Amniotic epithelial cell (primary cell): ENCODE results near the gene PLXNB2.
"Not testable (repeated sequence)": the region's sequence is repeated elsewhere in the genome, so short reads cannot be mapped to it uniquely, and the experiment has no call there.

Source experiments
- DNase-seq: peaks from one replicate; pipeline ENCODE4 v3.0.0-alpha.2; 2010; ENCODE audit warnings: low read depth

Gene PLXNB2

GRCh38 chr22:50325444-50326224, 18.2 kb upstream of the PLXNB2 start:
- no peak for DNase-seq

GRCh38 chr22:50323900-50324299, 16.5 kb upstream of the PLXNB2 start:
- DNase-seq: no peak

DNA sequence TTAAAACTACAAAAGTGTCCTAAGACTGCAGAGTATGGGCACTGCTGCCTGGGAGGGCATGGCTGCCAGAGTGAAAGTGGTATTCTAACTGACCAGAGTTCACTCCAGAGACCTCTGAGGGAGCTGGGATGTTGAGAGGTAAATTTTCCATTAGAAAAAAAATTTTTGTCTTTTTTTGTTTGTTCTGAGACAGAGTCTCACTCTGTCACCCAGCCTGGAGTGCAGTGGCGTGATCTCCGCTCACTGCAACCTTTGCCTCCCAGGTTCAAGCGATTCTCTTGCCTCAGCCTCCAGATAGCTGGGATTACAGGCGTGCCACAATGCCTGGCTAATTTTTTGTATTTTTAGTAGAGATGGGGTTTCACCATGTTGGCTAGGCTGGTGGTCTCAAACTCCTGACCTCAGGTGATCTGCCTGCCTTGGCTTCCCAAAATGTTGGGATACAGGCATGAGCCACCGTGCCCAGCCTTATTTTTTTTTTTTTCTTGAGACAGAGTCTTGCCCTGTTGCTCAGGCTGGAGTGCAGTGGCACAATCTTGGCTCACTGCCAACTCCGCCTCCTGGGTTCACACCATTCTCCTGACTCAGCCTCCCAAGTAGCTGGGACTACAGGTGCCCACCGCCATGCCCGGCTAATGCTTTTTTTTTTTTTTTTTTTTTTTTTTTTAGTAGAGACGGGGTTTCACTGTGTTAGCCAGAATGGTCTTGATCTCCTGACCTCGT, 15.1 kb upstream of the PLXNB2 start:
- DNase-seq: not testable (repeated sequence)

DNA sequence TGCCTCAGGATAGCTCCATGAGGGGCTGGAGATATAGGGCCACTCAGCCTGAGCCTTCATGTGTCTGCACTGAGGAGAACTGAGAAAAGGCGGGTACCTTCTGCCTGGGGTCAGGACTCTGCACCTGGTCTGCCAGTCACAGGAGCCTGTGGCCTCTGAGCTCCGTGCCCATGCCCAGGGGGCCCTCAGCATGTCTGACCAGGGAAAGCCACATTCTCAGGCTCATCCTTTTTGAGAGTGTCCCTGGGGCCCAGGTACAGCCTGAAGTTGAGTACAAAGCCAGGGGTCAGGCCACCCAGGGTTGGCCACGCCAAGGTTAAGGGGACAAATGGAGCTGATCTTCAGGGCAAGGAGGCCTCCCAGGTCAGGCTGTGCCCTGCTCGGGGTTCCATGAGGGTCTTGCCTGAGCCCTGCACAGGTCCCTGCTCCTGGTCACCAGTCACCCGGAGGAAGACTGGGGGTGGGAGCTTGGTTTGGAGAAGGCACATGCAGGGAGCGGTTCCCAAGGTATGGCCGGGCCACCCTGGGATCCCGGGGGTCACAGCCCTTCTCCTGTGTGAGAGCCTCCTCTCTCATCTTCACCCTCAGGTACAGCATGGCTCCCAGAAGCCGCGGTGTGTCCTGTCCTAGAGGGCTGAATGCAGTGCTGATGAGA, 13.4 kb upstream of the PLXNB2 start:
- no peak for DNase-seq

- DNase-seq: no peak
These were observed 12.7 kb upstream of the PLXNB2 start for GRCh38 chr22:50320116-50320515.

GRCh38 chr22:50319503-50319951, 12.1 kb upstream of the PLXNB2 start:
- no peak for DNase-seq

- DNase-seq: no peak
These were observed 11.4 kb upstream of the PLXNB2 start for GRCh38 chr22:50318698-50319411.

- DNase-seq: no peak
These were observed 10.9 kb upstream of the PLXNB2 start for GRCh38 chr22:50318356-50318697.

DNA sequence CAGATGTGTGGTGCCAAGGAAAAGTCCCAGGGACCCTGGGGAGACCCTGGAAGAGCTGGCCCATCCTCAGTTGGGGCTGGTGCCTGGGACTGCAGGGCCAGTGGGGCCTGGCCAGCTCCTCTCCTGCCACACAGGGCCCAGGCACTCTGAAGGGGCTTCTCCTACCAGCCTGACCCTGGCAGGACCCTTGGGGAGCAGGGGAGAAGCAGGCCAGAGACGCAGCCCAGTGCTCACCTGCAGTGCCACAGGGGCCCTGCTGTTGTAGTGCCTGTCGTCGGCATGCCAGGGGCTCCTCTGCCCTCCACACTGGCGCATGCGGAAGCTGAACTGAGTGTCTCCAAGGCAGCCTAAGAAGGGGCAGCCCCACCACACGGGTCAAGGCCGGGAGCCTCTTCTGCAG, 10.2 kb upstream of the PLXNB2 start:
- DNase-seq: no peak

GRCh38 chr22:50317178-50317577, 9.7 kb upstream of the PLXNB2 start:
- no peak for DNase-seq

- no peak for DNase-seq
These were observed 8.9 kb upstream of the PLXNB2 start for GRCh38 chr22:50316114-50317065.

DNA sequence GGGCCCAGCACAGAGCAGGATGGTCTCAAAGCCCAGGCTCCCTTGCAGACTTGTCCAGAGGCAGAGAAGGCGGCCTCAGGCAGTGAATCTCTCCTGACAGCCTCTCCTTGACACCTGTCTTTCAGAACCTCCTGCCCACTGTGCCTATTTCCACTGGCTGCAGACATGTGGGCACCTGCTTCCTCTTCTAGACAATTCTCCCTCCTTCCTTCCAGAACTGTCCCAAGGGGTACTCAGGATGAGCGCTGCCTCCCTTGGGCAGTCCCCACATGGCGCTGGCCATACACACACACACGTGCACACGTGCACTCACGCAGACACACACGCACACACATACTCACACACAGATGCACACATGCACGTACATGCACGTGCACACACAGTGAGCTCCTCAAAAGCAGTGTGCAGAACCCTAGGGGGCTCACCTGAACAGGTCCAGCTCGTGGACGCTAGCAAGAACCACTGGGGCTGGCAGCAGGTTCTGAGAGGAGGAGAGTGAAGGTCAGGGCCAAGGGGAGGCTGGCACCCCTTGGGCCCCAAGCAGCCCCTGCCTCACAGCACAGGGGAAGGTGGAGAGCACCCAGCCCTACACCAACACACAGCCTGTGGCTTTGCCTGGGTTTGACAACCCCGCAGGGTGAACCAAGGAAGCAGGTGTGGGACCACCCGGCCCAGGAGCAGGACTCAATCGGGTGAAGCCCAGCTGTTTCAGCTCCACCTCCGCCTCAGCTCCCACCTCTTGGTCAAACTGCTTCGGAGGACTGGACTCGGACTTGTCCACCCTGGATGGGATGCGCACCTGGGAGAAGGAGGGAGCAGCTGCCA, 8.1 kb upstream of the PLXNB2 start:
- no peak for DNase-seq

DNA sequence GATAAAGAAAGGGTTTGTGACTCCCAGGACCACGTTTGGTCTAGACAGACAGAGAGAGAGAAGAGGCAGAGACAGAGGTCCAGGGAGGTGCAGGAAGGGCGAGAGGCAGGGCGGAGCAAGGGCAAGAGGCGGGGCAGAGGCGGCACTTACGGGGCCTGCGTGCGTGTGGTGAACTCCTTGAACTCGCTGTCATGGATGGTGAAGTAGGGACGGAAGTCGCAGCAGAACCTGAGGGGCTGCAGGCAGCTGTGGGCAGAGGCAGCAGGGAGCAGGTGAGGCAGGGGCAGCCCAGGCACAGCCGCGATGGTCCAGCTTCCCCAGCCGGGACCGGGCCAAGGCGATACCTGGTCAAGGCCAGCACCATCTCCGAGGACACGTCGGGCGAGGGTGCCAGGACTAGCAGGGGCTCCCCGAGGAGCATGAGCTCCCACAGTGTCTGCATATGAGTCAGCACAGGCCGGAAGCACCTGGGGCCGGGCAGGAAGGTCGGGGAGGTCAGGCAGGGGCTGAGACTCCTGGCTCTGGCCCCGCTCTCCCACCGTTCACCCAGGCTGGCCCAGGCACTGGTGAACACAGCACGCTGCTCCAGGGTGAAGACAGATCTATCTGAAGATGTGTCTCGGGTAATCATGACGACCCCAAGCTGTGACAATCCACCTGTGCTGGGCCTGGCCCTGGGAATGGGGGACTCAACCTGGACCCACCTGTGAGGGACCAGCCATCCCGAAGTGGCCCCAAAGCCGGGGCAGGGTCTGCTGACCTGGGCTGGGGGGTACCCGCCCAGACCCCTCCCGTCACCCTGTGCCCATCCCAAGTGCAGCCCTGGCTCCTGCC, 7.2 kb upstream of the PLXNB2 start:
- DNase-seq: no peak

DNA sequence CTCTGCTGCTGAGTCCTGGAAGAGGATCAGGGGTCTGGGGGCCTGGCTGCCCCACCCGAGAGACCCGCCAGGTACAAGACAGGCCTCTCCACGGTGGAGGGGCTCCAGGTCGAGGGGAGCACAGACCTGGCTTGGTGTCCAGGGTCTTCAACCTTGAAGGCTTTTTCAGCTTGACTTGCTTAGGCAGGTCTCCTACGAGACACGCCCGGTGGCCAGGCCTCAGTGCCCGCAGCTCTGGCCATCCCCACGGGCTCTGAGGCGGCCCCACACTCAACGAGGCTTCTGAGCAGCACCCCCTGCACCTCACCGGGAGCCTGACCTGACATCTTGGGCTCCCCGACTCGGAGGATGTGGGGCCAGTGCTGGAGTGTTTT, 6.6 kb upstream of the PLXNB2 start:
- no peak for DNase-seq

- no peak for DNase-seq
These were observed 6.2 kb upstream of the PLXNB2 start for GRCh38 chr22:50313600-50313999.

GRCh38 chr22:50313021-50313420, 5.6 kb upstream of the PLXNB2 start:
- no peak for DNase-seq

- no peak for DNase-seq
These were observed 4.9 kb upstream of the PLXNB2 start for GRCh38 chr22:50312371-50312770.

DNA sequence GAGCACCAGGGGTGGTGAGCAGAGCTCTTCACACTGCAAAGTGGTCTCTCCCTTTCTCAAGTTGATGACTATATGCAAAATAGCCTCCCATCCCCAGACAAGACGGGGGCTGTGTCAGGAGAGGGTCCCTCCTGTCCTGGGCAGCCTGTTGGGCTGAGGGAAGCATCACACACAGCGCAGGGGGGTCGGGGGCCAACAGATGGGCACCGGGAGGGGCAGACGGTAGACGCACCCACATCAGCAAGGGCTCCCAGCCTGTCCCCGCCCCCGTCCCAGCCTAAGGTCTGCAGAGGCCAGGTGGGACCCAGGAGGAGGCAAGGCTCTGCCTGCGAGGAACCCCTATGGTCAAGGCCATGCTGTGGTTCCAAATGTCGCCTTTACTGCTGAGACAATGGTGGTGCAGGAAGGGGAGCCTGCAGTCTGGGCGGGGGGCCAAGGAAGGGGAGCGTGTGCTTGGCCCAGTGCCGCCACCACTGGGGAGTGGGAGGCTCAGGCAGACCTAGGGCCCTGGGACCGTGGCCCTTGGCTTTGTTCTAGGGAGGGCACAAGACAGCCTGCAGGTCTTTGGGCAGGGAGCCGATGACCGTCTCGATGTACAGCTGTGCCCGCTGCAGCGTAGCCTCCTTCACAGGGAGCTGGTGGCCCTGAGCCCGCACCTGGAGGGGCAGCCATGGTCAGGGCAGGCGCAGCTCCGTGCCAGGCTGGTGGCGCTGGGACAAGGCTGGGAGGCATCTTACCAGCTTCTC, 4.3 kb upstream of the PLXNB2 start:
- DNase-seq: no peak

- DNase-seq: no peak
These were observed 3.6 kb upstream of the PLXNB2 start for GRCh38 chr22:50310949-50311444.
